ENCODE measurements around the gene CYGB. TPM values are rescaled to one million over a fixed set of nuclear protein-coding genes. Genes with fewer than 3 reads are reported as not detected.
A peak's percentile ranks its signal among the peaks of the same experiment; 100 is the strongest.

Gene CYGB
- total and polyA plus RNA-seq, 2 of the 13 experiments (the other 11 are each of a cell fraction or from before 2014, with no cell fraction given), result 18.9 to 27.1 TPM

DNA sequence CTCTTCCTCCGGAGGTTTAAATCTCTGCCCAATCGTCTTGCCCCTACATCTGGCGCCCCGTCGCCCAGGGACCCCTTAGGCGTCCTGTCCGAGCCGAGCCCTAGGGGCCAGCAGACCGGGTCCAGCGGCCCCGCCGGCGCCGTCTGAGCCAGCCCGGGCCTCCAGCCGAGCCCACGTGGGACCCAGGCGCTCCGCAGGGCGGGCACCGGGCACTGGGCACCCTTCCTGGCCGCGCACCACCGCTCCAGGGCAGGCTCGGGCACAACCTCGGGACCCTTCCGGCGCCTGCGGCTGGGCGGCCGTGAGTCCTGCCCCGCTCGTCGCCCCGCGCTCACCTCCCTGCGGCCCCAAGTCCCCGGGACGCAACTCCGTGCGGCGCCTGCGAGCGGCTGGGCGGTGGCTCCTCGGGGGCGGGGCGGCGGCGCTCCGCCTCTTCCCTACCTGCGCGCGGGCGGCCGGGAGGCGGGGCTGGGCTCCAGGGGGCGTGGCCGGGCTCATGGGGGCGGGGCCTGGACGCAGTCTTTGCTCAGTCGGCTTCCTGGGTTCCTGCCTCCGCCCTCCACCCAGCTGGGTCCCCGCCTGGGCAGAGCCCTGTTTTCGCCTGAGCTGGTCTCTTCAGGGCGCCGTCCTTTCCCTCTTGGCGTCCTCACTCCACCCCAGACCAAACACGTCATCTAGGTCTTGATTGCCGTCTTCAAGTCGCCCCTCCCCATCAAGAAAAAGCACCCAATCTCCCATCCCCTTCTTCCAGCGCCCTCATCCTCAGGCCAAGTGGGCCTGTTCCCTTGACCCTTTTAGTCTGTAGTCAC, 36.3 kb downstream of the CYGB start, which contains the start of gene RHBDF2 (continued):
- TF ChIP-seq, protein P1, sequence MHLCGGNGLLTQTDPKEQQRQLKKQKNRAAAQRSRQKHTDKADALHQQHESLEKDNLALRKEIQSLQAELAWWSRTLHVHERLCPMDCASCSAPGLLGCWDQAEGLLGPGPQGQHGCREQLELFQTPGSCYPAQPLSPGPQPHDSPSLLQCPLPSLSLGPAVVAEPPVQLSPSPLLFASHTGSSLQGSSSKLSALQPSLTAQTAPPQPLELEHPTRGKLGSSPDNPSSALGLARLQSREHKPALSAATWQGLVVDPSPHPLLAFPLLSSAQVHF (CRISPR knock-in tag; IDR thresholded peaks at IDR 0.05), result no peak
- TF ChIP-seq TCF7L2 (IDR thresholded peaks at IDR 0.05; ENCODE audit: low read depth, low read length), result no peak
- TF ChIP-seq, protein P2, sequence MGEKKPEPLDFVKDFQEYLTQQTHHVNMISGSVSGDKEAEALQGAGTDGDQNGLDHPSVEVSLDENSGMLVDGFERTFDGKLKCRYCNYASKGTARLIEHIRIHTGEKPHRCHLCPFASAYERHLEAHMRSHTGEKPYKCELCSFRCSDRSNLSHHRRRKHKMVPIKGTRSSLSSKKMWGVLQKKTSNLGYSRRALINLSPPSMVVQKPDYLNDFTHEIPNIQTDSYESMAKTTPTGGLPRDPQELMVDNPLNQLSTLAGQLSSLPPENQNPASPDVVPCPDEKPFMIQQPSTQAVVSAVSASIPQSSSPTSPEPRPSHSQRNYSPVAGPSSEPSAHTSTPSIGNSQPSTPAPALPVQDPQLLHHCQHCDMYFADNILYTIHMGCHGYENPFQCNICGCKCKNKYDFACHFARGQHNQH (CRISPR knock-in tag; IDR thresholded peaks at IDR 0.05), result 0 out of 2 replicates have a peak, but pooled peaks have one; percentile 38
- peak; percentile 32 for TF ChIP-seq DMAP1 (CRISPR knock-in tag; IDR thresholded peaks at IDR 0.05)
- TF ChIP-seq ZNF570 (CRISPR knock-in tag; IDR thresholded peaks at IDR 0.05; ENCODE audit: borderline replicate concordance), result no peak
- 0 out of 2 replicates have a peak, but pooled peaks have one; percentile 77 for TF ChIP-seq ZNF230 (CRISPR knock-in tag; IDR thresholded peaks at IDR 0.05)
- no peak for TF ChIP-seq ATAD3A (CRISPR knock-in tag; IDR thresholded peaks at IDR 0.05)
- TF ChIP-seq, protein P3, sequence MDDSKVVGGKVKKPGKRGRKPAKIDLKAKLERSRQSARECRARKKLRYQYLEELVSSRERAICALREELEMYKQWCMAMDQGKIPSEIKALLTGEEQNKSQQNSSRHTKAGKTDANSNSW (CRISPR knock-in tag; IDR thresholded peaks at IDR 0.05; ENCODE audit: borderline replicate concordance), result 0 out of 2 replicates have a peak, but pooled peaks have one; percentile 14
- TF ChIP-seq ZNF577 (CRISPR knock-in tag; IDR thresholded peaks at IDR 0.05; ENCODE audit: borderline replicate concordance, low read depth), result no peak
- TF ChIP-seq ZNF501 (CRISPR knock-in tag; IDR thresholded peaks at IDR 0.05), result no peak
- no peak for TF ChIP-seq JDP2 (CRISPR knock-in tag; IDR thresholded peaks at IDR 0.05; ENCODE audit: borderline replicate concordance)
- no peak for TF ChIP-seq KDM6A (CRISPR knock-in tag; IDR thresholded peaks at IDR 0.05; ENCODE audit: low read depth)
- no peak for TF ChIP-seq KMT2A (CRISPR knock-in tag; IDR thresholded peaks at IDR 0.05)
- no peak for TF ChIP-seq ZKSCAN5 (CRISPR knock-in tag; IDR thresholded peaks at IDR 0.05)
- TF ChIP-seq HNRNPLL (IDR thresholded peaks at IDR 0.05; ENCODE audit: low read depth, low read length, poor library complexity, severe bottlenecking), result peak; percentile 84
- TF ChIP-seq NKX3-1 (CRISPR knock-in tag; IDR thresholded peaks at IDR 0.05), result no peak
- TF ChIP-seq, protein P4, sequence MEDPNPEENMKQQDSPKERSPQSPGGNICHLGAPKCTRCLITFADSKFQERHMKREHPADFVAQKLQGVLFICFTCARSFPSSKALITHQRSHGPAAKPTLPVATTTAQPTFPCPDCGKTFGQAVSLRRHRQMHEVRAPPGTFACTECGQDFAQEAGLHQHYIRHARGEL (CRISPR knock-in tag; IDR thresholded peaks at IDR 0.05), result no peak
- TF ChIP-seq EP300 (IDR thresholded peaks at IDR 0.05; ENCODE audit: low read depth in 2 of 2, low read length in 2 of 2), result 0 out of 4 replicates have a peak, but pooled peaks of 1 of the 2 experiments have one; percentile 17
- TF ChIP-seq EP300 (CRISPR knock-in tag; IDR thresholded peaks at IDR 0.05; ENCODE audit: borderline replicate concordance), result no peak; the same call in 1 of the 2 replicates
- TF ChIP-seq ZNF251 (CRISPR knock-in tag; IDR thresholded peaks at IDR 0.05), result no peak
- no peak for TF ChIP-seq PAWR (CRISPR knock-in tag; IDR thresholded peaks at IDR 0.05; ENCODE audit: borderline replicate concordance)
- TF ChIP-seq, protein P5, sequence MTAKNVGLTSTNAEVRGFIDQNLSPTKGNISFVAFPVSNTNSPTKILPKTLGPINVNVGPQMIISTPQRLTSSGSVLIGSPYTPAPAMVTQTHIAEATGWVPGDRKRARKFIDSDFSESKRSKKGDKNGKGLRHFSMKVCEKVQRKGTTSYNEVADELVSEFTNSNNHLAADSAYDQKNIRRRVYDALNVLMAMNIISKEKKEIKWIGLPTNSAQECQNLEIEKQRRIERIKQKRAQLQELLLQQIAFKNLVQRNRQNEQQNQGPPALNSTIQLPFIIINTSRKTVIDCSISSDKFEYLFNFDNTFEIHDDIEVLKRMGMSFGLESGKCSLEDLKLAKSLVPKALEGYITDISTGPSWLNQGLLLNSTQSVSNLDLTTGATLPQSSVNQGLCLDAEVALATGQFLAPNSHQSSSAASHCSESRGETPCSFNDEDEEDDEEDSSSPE (CRISPR knock-in tag; IDR thresholded peaks at IDR 0.05), result peak; percentile 45; the same call in 1 of the 2 replicates
